Osteoblast (primary cell): ENCODE data around the gene CFAP99. TPM values are rescaled to one million over a fixed set of nuclear protein-coding genes. Genes with fewer than 3 reads are reported as not detected.

Experiments used
- DNase-seq: peaks from one replicate; pipeline ENCODE4 v3.0.0; 2011; ENCODE audit warnings: low spot score, mixed read lengths; ENCODE audit not compliant: insufficient read length; ENCODE audit errors: missing footprints
- H2AFZ ChIP-seq: 2 replicates; pipeline ENCODE4 v1.6.0; 2011; ENCODE audit warnings: mild to moderate bottlenecking, low read length
- H3K27ac ChIP-seq: 2 replicates; pipeline ENCODE4 v1.5.1; 2011; ENCODE audit warnings: mild to moderate bottlenecking, low read depth, low read length, moderate library complexity
- H3K27me3 ChIP-seq: 2 replicates; pipeline ENCODE4 v1.6.0; 2012; ENCODE audit warnings: mild to moderate bottlenecking, control low read depth, inconsistent platforms, low read length, moderate library complexity; ENCODE audit not compliant: insufficient read depth
- H3K36me3 ChIP-seq: 2 replicates; pipeline ENCODE4 v1.5.1; 2011; ENCODE audit warnings: mild to moderate bottlenecking, low read length, control low read depth, moderate library complexity; ENCODE audit not compliant: insufficient read depth
- H3K4me1 ChIP-seq: 2 replicates; pipeline ENCODE4 v1.5.1; 2011; ENCODE audit warnings: mild to moderate bottlenecking, low read length, control low read depth, moderate library complexity; ENCODE audit not compliant: insufficient read depth
- H3K4me2 ChIP-seq: 2 replicates; pipeline ENCODE4 v1.6.0; 2011; ENCODE audit warnings: mild to moderate bottlenecking, low read length; ENCODE audit not compliant: insufficient read depth
- H3K4me3 ChIP-seq: fragments of 200-600 bp; sonication (generic); 3 replicates; pipeline ENCODE4 v1.5.1; 2012; ENCODE audit warnings: mild to moderate bottlenecking, low read length, inconsistent platforms; ENCODE audit not compliant: insufficient read depth
- H3K79me2 ChIP-seq: 2 replicates; pipeline ENCODE4 v1.6.0; 2012; ENCODE audit warnings: mild to moderate bottlenecking, low read length, control low read depth, inconsistent platforms; ENCODE audit not compliant: insufficient read depth
- H3K9me3 ChIP-seq: 2 replicates; pipeline ENCODE4 v1.5.1; 2011; ENCODE audit warnings: low read depth, low read length, control low read depth
- H4K20me1 ChIP-seq: 2 replicates; pipeline ENCODE4 v1.6.0; 2012; ENCODE audit warnings: mild to moderate bottlenecking, low read length, control low read depth; ENCODE audit not compliant: insufficient read depth
- CTCF ChIP-seq: IDR thresholded peaks from 2 replicates; pipeline ENCODE4 v1.5.1; 2011; ENCODE audit warnings: mild to moderate bottlenecking, low read depth, low read length, moderate library complexity; ENCODE audit errors: extremely low read depth
- total RNA-seq: library from RNA; depleted of rRNA; stranded (reverse); fragments of >200 nt; gene quantifications from 2 replicates; pipeline ENCODE4 v1.2.3, GENCODE V29; 2012

CFAP99 gene
- under 0.01 TPM in 2 replicates for total RNA-seq

- Histone ChIP-seq H2AFZ (peak within 1 kb of the TSS; percentile 82), H3K79me2 (no peaks in the 10 kb centered on the region), H3K27me3 (peaks cover 71% of the 10 kb centered on the region), H4K20me1 (no peaks in the 10 kb centered on the region), H3K4me3 (peak within 1 kb of the TSS; percentile 76), H3K4me2 (peak within 1 kb of the TSS; percentile 93), H3K36me3 (no peaks in the 10 kb centered on the region), H3K4me1 (peaks cover 8% of the 10 kb centered on the region), H3K27ac (no peak within 1 kb of the TSS), H3K9me3 (no peaks in the 10 kb centered on the region)
- no peak for TF ChIP-seq CTCF
- peak; percentile 100 for DNase-seq
Measured at GRCh38 chr4:2418650-2419571, at the start of gene CFAP99. CFAP99 (plus strand) TSS chr4:2418955.

- H3K36me3 ChIP-seq = no peaks in the 10 kb centered on the region
- no peak overlapping the region for H3K27ac ChIP-seq
- H4K20me1 ChIP-seq = no peaks in the 10 kb centered on the region
- H3K4me2 ChIP-seq = no peak overlapping the region
- H3K4me1 ChIP-seq = no peaks in the 10 kb centered on the region
- H3K27me3 ChIP-seq = peaks cover 7% of the 10 kb centered on the region
- H3K9me3 ChIP-seq = peaks cover 5% of the 10 kb centered on the region
- no peaks in the 10 kb centered on the region for H3K79me2 ChIP-seq
- DNase-seq = peak; percentile 26
- H2AFZ ChIP-seq = no peak overlapping the region
- no peak for TF ChIP-seq CTCF
- no peak overlapping the region for H3K4me3 ChIP-seq
Measured at GRCh38 chr4:2370597-2371320, 48.0 kb upstream of the CFAP99 start.

- H3K4me1 ChIP-seq = no peaks in the 10 kb centered on the region
- no peak overlapping the region for H3K4me2 ChIP-seq
- H4K20me1 ChIP-seq = no peaks in the 10 kb centered on the region
- H3K36me3 ChIP-seq = no peaks in the 10 kb centered on the region
- H3K27me3 ChIP-seq = peaks cover 7% of the 10 kb centered on the region
- H3K79me2 ChIP-seq = no peaks in the 10 kb centered on the region
- DNase-seq = peak; percentile 72
- H3K9me3 ChIP-seq = peaks cover 5% of the 10 kb centered on the region
- no peak overlapping the region for H3K27ac ChIP-seq
- H2AFZ ChIP-seq = no peak overlapping the region
- TF ChIP-seq CTCF = no peak
- H3K4me3 ChIP-seq = no peak overlapping the region
Measured at GRCh38 chr4:2371765-2372487, 46.8 kb upstream of the CFAP99 start.
